ENCODE results near the gene DEK.
"Not testable (repeated sequence)": the region's sequence is repeated elsewhere in the genome, so short reads cannot be mapped to it uniquely, and the experiment has no call there.

The DEK gene

GRCh38 chr6:18264219-18264922 is at the start of gene DEK:
DEK (minus strand) TSS chr6:18264530; CDS start chr6:18263987, 543 bp downstream.
- peak; percentile 78 for DNase-seq

- DNase-seq, result no peak
Observed at GRCh38 chr6:18312368-18312767, 48.0 kb upstream of the DEK start.

- not testable (repeated sequence) for DNase-seq
Observed at GRCh38 chr6:18310010-18310409, 45.7 kb upstream of the DEK start.

GRCh38 chr6:18309046-18309445 is 44.7 kb upstream of the DEK start:
- DNase-seq, result no peak

- no peak for DNase-seq
Observed at GRCh38 chr6:18308070-18308735, 43.9 kb upstream of the DEK start.

- DNase-seq, result no peak
Observed at GRCh38 chr6:18306977-18307376, 42.6 kb upstream of the DEK start.

GRCh38 chr6:18302561-18303439 is 38.5 kb upstream of the DEK start:
- no peak for DNase-seq

GRCh38 chr6:18293076-18293904 is 29.0 kb upstream of the DEK start:
- DNase-seq, result no peak

GRCh38 chr6:18289283-18289682 is 25.0 kb upstream of the DEK start:
- no peak for DNase-seq

- DNase-seq, result no peak
Observed at GRCh38 chr6:18284261-18284660, 19.9 kb upstream of the DEK start.

- no peak for DNase-seq
Observed at GRCh38 chr6:18281564-18281963, 17.2 kb upstream of the DEK start.

GRCh38 chr6:18280084-18280483 is 15.8 kb upstream of the DEK start:
- no peak for DNase-seq

GRCh38 chr6:18279422-18279821 is 15.1 kb upstream of the DEK start:
- no peak for DNase-seq

- no peak for DNase-seq
Observed at GRCh38 chr6:18277237-18278006, 13.1 kb upstream of the DEK start.

GRCh38 chr6:18276610-18277236 is 12.4 kb upstream of the DEK start:
- no peak for DNase-seq

- no peak for DNase-seq
Observed at GRCh38 chr6:18270216-18270615, 5.9 kb upstream of the DEK start.

- no peak for DNase-seq
Observed at GRCh38 chr6:18269717-18270116, 5.4 kb upstream of the DEK start.

GRCh38 chr6:18269253-18269652 is 4.9 kb upstream of the DEK start:
- no peak for DNase-seq

GRCh38 chr6:18268066-18268465 is 3.7 kb upstream of the DEK start:
- DNase-seq, result no peak

- no peak for DNase-seq
Observed at GRCh38 chr6:18266523-18266912, 2.2 kb upstream of the DEK start.

GRCh38 chr6:18265787-18266522 is 1.6 kb upstream of the DEK start:
- no peak for DNase-seq

All from activated gamma-delta T cell treated with Interleukin-2 at 50 U/mL for 16 hours (primary cell).